ENCODE results near the gene PTPRG. TPM values are rescaled to one million over a fixed set of nuclear protein-coding genes. Genes with fewer than 3 reads are reported as not detected.
A peak's percentile ranks its signal among the peaks of the same experiment; 100 is the strongest.

The PTPRG gene
- total RNA-seq, 4 donors from 2014 or later: 51.9 to 56.8 (median 54.4) TPM

GRCh38 chr3:61796088-61796680, 234.8 kb downstream of the PTPRG start:
- Histone ChIP-seq H3K36me3 (no peaks in the 10 kb centered on the region), H3K4me3 (no peak overlapping the region), H3K27me3 (no peaks in the 10 kb centered on the region), H3K27ac (replicated peaks in 1 of 4) (no peak overlapping the region), H3K4me1 (peaks cover 0 to 12% (median 10%) of the 10 kb centered on the region in 4 donors), H3K9me3 (no peaks in the 10 kb centered on the region)
- WGBS: 92% methylated on average over 6 of the region's 6 CpGs
- no peak for DNase-seq (ENCODE audit: extremely low spot score)
- intact Hi-C loops (cut with DNase I): no loop called here
- TF ChIP-seq, protein P1, sequence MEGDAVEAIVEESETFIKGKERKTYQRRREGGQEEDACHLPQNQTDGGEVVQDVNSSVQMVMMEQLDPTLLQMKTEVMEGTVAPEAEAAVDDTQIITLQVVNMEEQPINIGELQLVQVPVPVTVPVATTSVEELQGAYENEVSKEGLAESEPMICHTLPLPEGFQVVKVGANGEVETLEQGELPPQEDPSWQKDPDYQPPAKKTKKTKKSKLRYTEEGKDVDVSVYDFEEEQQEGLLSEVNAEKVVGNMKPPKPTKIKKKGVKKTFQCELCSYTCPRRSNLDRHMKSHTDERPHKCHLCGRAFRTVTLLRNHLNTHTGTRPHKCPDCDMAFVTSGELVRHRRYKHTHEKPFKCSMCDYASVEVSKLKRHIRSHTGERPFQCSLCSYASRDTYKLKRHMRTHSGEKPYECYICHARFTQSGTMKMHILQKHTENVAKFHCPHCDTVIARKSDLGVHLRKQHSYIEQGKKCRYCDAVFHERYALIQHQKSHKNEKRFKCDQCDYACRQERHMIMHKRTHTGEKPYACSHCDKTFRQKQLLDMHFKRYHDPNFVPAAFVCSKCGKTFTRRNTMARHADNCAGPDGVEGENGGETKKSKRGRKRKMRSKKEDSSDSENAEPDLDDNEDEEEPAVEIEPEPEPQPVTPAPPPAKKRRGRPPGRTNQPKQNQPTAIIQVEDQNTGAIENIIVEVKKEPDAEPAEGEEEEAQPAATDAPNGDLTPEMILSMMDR (IDR thresholded peaks at IDR 0.05): no peak
- TF ChIP-seq POLR2A (IDR thresholded peaks at IDR 0.05; ENCODE audit: low read depth): no peak
- no peak for TF ChIP-seq EP300 (IDR thresholded peaks at IDR 0.05)
- TF ChIP-seq POLR2AphosphoS5 (IDR thresholded peaks at IDR 0.05): no peak

DNA sequence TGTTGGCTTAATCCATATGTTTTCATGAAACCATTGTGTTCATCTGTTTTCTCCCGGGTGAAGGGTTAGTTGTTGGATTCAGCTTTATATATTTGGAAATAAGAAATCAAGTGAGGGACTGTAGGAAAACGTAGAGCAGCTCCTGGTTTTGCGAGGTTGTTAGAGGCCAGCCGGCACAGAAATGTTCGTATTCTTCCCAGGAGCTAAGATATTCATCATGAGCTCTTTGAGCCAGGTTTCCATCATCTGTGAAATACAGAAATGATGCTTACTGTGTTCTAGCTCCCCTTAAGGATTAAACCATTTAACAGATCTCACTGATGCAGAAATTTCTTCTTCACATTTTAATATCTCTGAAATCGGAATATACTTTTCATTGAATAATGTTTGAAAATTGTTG, 235.5 kb downstream of the PTPRG start:
- intact Hi-C loops (cut with DNase I): no loop called here
- H3K9me3 ChIP-seq: no peaks in the 10 kb centered on the region
- no peaks in the 10 kb centered on the region for H3K27me3 ChIP-seq
- WGBS: 83% methylated on average over 6 of the region's 6 CpGs
- no peak for DNase-seq (ENCODE audit: extremely low spot score)
- peaks cover 2 to 12% (median 10%) of the 10 kb centered on the region in 4 donors for H3K4me1 ChIP-seq
- H3K36me3 ChIP-seq: no peaks in the 10 kb centered on the region
- TF ChIP-seq POLR2A (IDR thresholded peaks at IDR 0.05; ENCODE audit: low read depth) (no peak), EP300 (IDR thresholded peaks at IDR 0.05) (no peak), POLR2AphosphoS5 (IDR thresholded peaks at IDR 0.05) (no peak)
- TF ChIP-seq, protein P1 (IDR thresholded peaks at IDR 0.05): no peak
- no peak overlapping the region for H3K27ac ChIP-seq (replicated peaks in 1 of 4)
- no peak overlapping the region for H3K4me3 ChIP-seq

- intact Hi-C loops (cut with DNase I): no loop called here
- 83% methylated on average over 1 of the region's 1 CpG for WGBS
- TF ChIP-seq POLR2A (IDR thresholded peaks at IDR 0.05; ENCODE audit: low read depth): no peak
- TF ChIP-seq EP300 (IDR thresholded peaks at IDR 0.05): no peak
- TF ChIP-seq, protein P1 (IDR thresholded peaks at IDR 0.05): no peak
- TF ChIP-seq POLR2AphosphoS5 (IDR thresholded peaks at IDR 0.05): no peak
- Histone ChIP-seq H3K4me1 (peaks cover 39 to 58% (median 53%) of the 10 kb centered on the region in 4 donors), H3K27me3 (no peaks in the 10 kb centered on the region), H3K4me3 (no peak overlapping the region), H3K9me3 (no peaks in the 10 kb centered on the region), H3K36me3 (no peaks in the 10 kb centered on the region), H3K27ac (replicated peaks in 1 of 4) (no peak overlapping the region)
- DNase-seq (ENCODE audit: extremely low spot score): no peak
Measured at GRCh38 chr3:61802772-61803171, 241.4 kb downstream of the PTPRG start.

DNA sequence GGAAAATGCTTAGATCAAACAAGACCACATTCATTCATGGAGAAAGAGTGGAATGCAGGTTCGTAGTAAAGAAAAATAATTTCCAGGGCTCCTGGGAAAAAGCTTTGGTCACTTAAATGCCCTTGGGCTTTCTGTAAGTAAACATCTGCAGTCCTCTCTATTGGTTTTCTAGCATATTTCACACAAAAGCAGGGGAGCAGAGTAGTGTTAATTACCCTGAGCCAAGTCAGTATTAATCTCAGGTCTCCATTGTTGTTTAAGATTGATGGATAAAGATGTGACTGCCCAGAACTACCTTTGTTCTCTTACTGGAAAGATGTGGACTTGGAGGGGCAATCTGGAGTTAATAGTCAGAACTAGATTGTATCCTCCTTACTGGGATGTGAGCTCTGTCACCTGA, 242.6 kb downstream of the PTPRG start:
- Histone ChIP-seq H3K4me3 (no peak overlapping the region), H3K27ac (replicated peaks in 1 of 4) (peak overlapping the region in 1 of 4 donors; percentile 56), H3K4me1 (peaks cover 52 to 70% (median 65%) of the 10 kb centered on the region in 4 donors), H3K27me3 (no peaks in the 10 kb centered on the region), H3K36me3 (no peaks in the 10 kb centered on the region), H3K9me3 (no peaks in the 10 kb centered on the region)
- no peak for DNase-seq (ENCODE audit: extremely low spot score)
- 76% methylated on average over 1 of the region's 1 CpG for WGBS
- TF ChIP-seq POLR2AphosphoS5 (IDR thresholded peaks at IDR 0.05) (no peak), POLR2A (IDR thresholded peaks at IDR 0.05; ENCODE audit: low read depth) (no peak), EP300 (IDR thresholded peaks at IDR 0.05) (no peak)
- TF ChIP-seq, protein P1 (IDR thresholded peaks at IDR 0.05): no peak
- intact Hi-C loops (cut with DNase I): no loop called here

GRCh38 chr3:61804782-61805181, 243.4 kb downstream of the PTPRG start:
- Histone ChIP-seq H3K9me3 (no peaks in the 10 kb centered on the region), H3K4me3 (no peak overlapping the region), H3K27me3 (no peaks in the 10 kb centered on the region), H3K4me1 (peaks cover 59 to 78% (median 73%) of the 10 kb centered on the region in 4 donors), H3K27ac (replicated peaks in 1 of 4) (peak overlapping the region; percentile 12 to 56 (median 27)), H3K36me3 (no peaks in the 10 kb centered on the region)
- 92% methylated on average over 1 of the region's 1 CpG for WGBS
- TF ChIP-seq POLR2A (IDR thresholded peaks at IDR 0.05; ENCODE audit: low read depth): no peak
- no peak for TF ChIP-seq POLR2AphosphoS5 (IDR thresholded peaks at IDR 0.05)
- TF ChIP-seq, protein P1 (IDR thresholded peaks at IDR 0.05): no peak
- DNase-seq (ENCODE audit: extremely low spot score): no peak
- intact Hi-C loops (cut with DNase I): no loop called here

Measured in esophagus muscularis mucosa (tissue), 4 donors.